ENCODE data around the gene FBXL12. TPM values are rescaled to one million over a fixed set of nuclear protein-coding genes. Genes with fewer than 3 reads are reported as not detected.

FBXL12 gene
- total and polyA plus RNA-seq, 4 donors, result 10.0 to 11.7 (median 10.3) TPM

DNA sequence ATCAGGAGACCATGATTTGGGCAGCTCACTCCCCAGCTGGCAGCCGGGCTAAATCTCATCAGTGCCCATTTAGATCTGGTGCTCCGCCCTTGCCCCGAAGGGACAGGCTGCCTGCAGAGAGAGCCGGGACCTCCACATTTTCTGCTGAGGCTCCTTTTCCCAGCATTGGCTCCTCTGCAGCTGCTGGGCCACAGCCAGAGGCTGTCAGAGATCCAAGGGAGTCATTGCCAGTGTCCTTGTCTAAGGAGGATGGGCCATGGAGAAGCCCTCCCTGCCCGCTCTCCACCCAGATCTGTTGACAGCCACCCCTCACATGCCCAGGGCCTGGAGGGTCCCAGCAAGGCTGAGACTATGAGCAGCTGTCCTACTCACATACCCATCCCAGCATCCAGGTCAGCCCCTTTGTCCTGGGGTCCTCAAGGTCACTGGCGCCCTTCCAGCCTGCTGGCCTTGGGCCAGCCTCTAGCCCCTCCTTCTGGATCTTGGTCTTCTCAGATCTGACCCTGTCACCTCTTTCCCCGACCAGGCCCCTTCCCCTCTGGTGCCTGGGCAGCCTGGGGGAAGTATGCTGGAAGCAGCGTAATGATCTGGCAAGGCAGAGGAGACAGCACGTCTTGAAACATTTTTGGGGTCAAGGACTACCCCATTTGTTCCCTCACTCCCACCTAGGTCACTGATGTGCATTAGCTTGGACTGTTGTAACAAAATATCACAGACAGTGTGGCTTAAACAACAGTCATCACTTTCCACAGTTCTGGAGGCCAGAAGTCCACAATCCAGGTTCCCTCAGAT, 24.2 kb upstream of the FBXL12 start:
- Histone ChIP-seq H3K4me3 (ENCODE audit: low read depth in 1 of 3, low read length in 3 of 3) (no peak overlapping the region), H3K9ac (ENCODE audit: low read depth in 1 of 2, low read length in 2 of 2) (no peak overlapping the region), H3K27ac (ENCODE audit: low read depth in 1 of 2, low read length in 2 of 2) (no peak overlapping the region), H3K9me3 (ENCODE audit: control insufficient read depth in 4 of 4, low read length in 3 of 4) (no peaks in the 10 kb centered on the region), H3K36me3 (ENCODE audit: control insufficient read depth in 4 of 4, insufficient read depth in 3 of 4, low read depth in 1 of 4, low read length in 3 of 4) (peaks cover 8 to 43% (median 25%) of the 10 kb centered on the region in 4 donors), H3K27me3 (ENCODE audit: control insufficient read depth in 4 of 4, insufficient read depth in 4 of 4, low read length in 3 of 4) (no peaks in the 10 kb centered on the region), H3K4me1 (ENCODE audit: control insufficient read depth in 4 of 4, insufficient read depth in 4 of 4, low read length in 3 of 4) (peaks cover 3 to 9% (median 4%) of the 10 kb centered on the region in 4 donors)
- DNase-seq (ENCODE audit: low spot score), result no peak
- no peak for TF ChIP-seq CTCF (IDR thresholded peaks at IDR 0.05; ENCODE audit: low read depth, low read length, missing input control)
- no peak for TF ChIP-seq RXRA (IDR thresholded peaks at IDR 0.05)
- no peak for TF ChIP-seq RAD21 (IDR thresholded peaks at IDR 0.05)
- no peak for TF ChIP-seq FOXA1 (IDR thresholded peaks at IDR 0.05)
- TF ChIP-seq, protein P1, sequence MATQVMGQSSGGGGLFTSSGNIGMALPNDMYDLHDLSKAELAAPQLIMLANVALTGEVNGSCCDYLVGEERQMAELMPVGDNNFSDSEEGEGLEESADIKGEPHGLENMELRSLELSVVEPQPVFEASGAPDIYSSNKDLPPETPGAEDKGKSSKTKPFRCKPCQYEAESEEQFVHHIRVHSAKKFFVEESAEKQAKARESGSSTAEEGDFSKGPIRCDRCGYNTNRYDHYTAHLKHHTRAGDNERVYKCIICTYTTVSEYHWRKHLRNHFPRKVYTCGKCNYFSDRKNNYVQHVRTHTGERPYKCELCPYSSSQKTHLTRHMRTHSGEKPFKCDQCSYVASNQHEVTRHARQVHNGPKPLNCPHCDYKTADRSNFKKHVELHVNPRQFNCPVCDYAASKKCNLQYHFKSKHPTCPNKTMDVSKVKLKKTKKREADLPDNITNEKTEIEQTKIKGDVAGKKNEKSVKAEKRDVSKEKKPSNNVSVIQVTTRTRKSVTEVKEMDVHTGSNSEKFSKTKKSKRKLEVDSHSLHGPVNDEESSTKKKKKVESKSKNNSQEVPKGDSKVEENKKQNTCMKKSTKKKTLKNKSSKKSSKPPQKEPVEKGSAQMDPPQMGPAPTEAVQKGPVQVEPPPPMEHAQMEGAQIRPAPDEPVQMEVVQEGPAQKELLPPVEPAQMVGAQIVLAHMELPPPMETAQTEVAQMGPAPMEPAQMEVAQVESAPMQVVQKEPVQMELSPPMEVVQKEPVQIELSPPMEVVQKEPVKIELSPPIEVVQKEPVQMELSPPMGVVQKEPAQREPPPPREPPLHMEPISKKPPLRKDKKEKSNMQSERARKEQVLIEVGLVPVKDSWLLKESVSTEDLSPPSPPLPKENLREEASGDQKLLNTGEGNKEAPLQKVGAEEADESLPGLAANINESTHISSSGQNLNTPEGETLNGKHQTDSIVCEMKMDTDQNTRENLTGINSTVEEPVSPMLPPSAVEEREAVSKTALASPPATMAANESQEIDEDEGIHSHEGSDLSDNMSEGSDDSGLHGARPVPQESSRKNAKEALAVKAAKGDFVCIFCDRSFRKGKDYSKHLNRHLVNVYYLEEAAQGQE (IDR thresholded peaks at IDR 0.05), result no peak
- TF ChIP-seq, protein P2, sequence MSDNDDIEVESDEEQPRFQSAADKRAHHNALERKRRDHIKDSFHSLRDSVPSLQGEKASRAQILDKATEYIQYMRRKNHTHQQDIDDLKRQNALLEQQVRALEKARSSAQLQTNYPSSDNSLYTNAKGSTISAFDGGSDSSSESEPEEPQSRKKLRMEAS (IDR thresholded peaks at IDR 0.05), result no peak
- no peak for TF ChIP-seq SP1 (IDR thresholded peaks at IDR 0.05)
- TF ChIP-seq HNF4G (IDR thresholded peaks at IDR 0.05), result no peak
- TF ChIP-seq FOXA2 (IDR thresholded peaks at IDR 0.05), result no peak
- TF ChIP-seq HNF4A (conservative IDR thresholded peaks at IDR 0.05), result no peak
- TF ChIP-seq, protein P3, sequence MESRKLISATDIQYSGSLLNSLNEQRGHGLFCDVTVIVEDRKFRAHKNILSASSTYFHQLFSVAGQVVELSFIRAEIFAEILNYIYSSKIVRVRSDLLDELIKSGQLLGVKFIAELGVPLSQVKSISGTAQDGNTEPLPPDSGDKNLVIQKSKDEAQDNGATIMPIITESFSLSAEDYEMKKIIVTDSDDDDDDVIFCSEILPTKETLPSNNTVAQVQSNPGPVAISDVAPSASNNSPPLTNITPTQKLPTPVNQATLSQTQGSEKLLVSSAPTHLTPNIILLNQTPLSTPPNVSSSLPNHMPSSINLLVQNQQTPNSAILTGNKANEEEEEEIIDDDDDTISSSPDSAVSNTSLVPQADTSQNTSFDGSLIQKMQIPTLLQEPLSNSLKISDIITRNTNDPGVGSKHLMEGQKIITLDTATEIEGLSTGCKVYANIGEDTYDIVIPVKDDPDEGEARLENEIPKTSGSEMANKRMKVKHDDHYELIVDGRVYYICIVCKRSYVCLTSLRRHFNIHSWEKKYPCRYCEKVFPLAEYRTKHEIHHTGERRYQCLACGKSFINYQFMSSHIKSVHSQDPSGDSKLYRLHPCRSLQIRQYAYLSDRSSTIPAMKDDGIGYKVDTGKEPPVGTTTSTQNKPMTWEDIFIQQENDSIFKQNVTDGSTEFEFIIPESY (IDR thresholded peaks at IDR 0.05), result no peak
- TF ChIP-seq YY1 (IDR thresholded peaks at IDR 0.05), result no peak
- TF ChIP-seq EGR1 (IDR thresholded peaks at IDR 0.05; ENCODE audit: low read depth in 2 of 2), result no peak
- no peak for TF ChIP-seq GABPA (IDR thresholded peaks at IDR 0.05 in 1 of 2, conservative IDR thresholded peaks at IDR 0.05 in 1 of 2)
- WGBS, result 92% methylated on average over 9 of the region's 9 CpGs

DNA sequence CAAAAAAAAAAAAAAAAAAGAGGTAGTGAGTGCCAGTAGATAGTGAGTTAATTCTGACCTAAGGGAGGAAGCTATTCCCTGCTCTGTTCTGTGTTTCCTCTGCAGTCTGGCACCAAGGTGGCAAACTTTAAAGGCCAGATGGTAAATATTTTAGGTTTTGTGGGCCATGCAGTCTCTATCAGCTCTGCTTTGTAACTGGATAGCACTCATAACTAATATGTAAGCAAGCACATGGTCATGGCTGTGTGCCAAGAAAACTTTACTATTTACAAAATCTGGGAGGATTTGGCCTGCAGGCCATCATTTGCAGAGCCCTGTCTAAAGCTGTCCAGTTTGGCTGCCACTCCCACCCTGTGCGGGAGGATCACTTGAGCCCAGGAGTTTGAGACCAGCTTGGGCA, 20.5 kb upstream of the FBXL12 start:
- H3K4me3 ChIP-seq (ENCODE audit: low read depth in 1 of 3, low read length in 3 of 3), result no peak overlapping the region
- no peaks in the 10 kb centered on the region for H3K9me3 ChIP-seq (ENCODE audit: control insufficient read depth in 4 of 4, low read length in 3 of 4)
- H3K9ac ChIP-seq (ENCODE audit: low read depth in 1 of 2, low read length in 2 of 2), result no peak overlapping the region
- no peaks in the 10 kb centered on the region for H3K27me3 ChIP-seq (ENCODE audit: control insufficient read depth in 4 of 4, insufficient read depth in 4 of 4, low read length in 3 of 4)
- DNase-seq (ENCODE audit: low spot score), result no peak
- H3K36me3 ChIP-seq (ENCODE audit: control insufficient read depth in 4 of 4, insufficient read depth in 3 of 4, low read depth in 1 of 4, low read length in 3 of 4), result peaks cover 2 to 36% (median 24%) of the 10 kb centered on the region in 4 donors
- H3K27ac ChIP-seq (ENCODE audit: low read depth in 1 of 2, low read length in 2 of 2), result no peak overlapping the region
- WGBS, result 33% methylated on average over 1 of the region's 1 CpG
- peaks cover 3 to 21% (median 15%) of the 10 kb centered on the region in 4 donors for H3K4me1 ChIP-seq (ENCODE audit: control insufficient read depth in 4 of 4, insufficient read depth in 4 of 4, low read length in 3 of 4)
- TF ChIP-seq RAD21 (IDR thresholded peaks at IDR 0.05) (no peak), FOXA1 (IDR thresholded peaks at IDR 0.05) (no peak), FOXA2 (IDR thresholded peaks at IDR 0.05) (no peak), CTCF (IDR thresholded peaks at IDR 0.05; ENCODE audit: low read depth, low read length, missing input control) (no peak), GABPA (IDR thresholded peaks at IDR 0.05 in 1 of 2, conservative IDR thresholded peaks at IDR 0.05 in 1 of 2) (no peak), SP1 (IDR thresholded peaks at IDR 0.05) (no peak), YY1 (IDR thresholded peaks at IDR 0.05) (no peak), JUND (IDR thresholded peaks at IDR 0.05) (no peak), NR2F2 (IDR thresholded peaks at IDR 0.05) (no peak), HNF4G (IDR thresholded peaks at IDR 0.05) (no peak)
- TF ChIP-seq, protein P3 (IDR thresholded peaks at IDR 0.05), result no peak
- TF ChIP-seq, protein P4, sequence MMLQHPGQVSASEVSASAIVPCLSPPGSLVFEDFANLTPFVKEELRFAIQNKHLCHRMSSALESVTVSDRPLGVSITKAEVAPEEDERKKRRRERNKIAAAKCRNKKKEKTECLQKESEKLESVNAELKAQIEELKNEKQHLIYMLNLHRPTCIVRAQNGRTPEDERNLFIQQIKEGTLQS (IDR thresholded peaks at IDR 0.05), result no peak
- TF ChIP-seq, protein P2 (IDR thresholded peaks at IDR 0.05), result no peak

All from liver (tissue), 9 donors.